Measurements from ENCODE around the gene NCOA3. TPM values are rescaled to one million over a fixed set of nuclear protein-coding genes. Genes with fewer than 3 reads are reported as not detected.
"Not testable (repeated sequence)": the region's sequence is repeated elsewhere in the genome, so short reads cannot be mapped to it uniquely, and the experiment has no call there.

Gene NCOA3
- total RNA-seq, 2 donors from 2014 or later: 55.4 to 58.2 TPM

DNA sequence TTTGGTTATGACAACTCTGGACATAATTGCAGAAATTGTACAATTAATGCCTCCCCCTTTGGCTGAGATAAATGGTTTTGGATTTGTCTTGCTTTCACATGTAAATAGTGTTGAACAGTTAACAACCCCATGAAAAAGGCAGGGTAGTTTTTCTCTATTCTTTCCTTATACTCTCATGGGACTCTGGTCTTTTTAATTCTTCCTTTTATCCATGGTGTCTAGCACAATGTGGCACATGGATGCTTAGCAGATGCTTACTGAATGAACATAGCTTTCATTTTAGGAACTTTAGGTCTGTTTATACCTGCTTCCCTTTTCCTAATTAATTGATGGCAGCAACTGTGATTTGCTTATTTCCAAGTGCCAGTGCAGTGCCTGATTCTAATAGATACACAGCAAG, 75.6 kb downstream of the NCOA3 start:
- ATAC-seq: no peak

GRCh38 chr20:47578543-47578942, 76.9 kb downstream of the NCOA3 start:
- ATAC-seq: no peak
- H3K27ac Mint-ChIP-seq: peak overlapping the region; percentile 67

More for the DNA sequence above, 75.6 kb downstream of the NCOA3 start:
- Mint-ChIP-seq H3K27me3 (no peaks in the 10 kb centered on the region), H3K36me3 (ENCODE audit: low read depth) (peaks cover 2% of the 10 kb centered on the region), H3K4me3 (no peak overlapping the region), H3K4me1 (peaks cover 57% of the 10 kb centered on the region), H3K27ac (peak overlapping the region; percentile 68)
- DNase-seq: no peak
- no peaks in the 10 kb centered on the region for H3K9me3 ChIP-seq (ENCODE audit: control insufficient read depth, low read length, poor library complexity, severe bottlenecking)

GRCh38 chr20:47580686-47581085, 79.0 kb downstream of the NCOA3 start:
- not testable (repeated sequence) for H3K4me3 Mint-ChIP-seq; DNase-seq; H3K27ac Mint-ChIP-seq; H3K36me3 Mint-ChIP-seq (ENCODE audit: low read depth); ATAC-seq; H3K27me3 Mint-ChIP-seq; H3K9me3 ChIP-seq (ENCODE audit: control insufficient read depth, low read length, poor library complexity, severe bottlenecking)
- H3K4me1 Mint-ChIP-seq: peaks cover 42% of the 10 kb centered on the region

More at GRCh38 chr20:47578543-47578942, 76.9 kb downstream of the NCOA3 start:
- Mint-ChIP-seq H3K36me3 (ENCODE audit: low read depth) (peaks cover 2% of the 10 kb centered on the region), H3K4me3 (no peak overlapping the region), H3K27me3 (no peaks in the 10 kb centered on the region), H3K4me1 (peaks cover 50% of the 10 kb centered on the region)
- DNase-seq: no peak
- H3K9me3 ChIP-seq (ENCODE audit: control insufficient read depth, low read length, poor library complexity, severe bottlenecking): no peaks in the 10 kb centered on the region

DNA sequence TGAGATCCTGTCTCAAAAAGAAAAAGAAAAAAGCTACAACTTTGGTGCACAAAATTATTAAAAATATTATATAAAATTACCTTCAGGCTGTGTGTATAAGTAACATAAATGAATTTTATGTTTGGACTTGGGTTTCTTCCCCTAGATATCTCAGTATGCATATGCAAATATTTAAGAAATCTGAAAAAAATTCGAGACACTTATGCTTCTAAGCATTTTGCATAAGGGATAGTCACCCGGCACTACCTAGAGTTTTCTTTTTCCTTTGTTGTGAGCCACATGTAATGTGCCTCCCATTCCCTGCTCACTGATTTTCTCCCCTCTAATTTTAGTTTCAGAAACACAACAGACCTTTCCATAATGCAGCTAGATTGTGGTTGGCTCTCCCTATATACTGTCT, 79.4 kb downstream of the NCOA3 start:
- DNase-seq (no peak), ATAC-seq (no peak)
- Mint-ChIP-seq H3K4me3 (no peak overlapping the region), H3K36me3 (ENCODE audit: low read depth) (peaks cover 3% of the 10 kb centered on the region), H3K27ac (no peak overlapping the region), H3K4me1 (peaks cover 39% of the 10 kb centered on the region), H3K27me3 (no peaks in the 10 kb centered on the region)
- no peaks in the 10 kb centered on the region for H3K9me3 ChIP-seq (ENCODE audit: control insufficient read depth, low read length, poor library complexity, severe bottlenecking)

- no peak for DNase-seq
- no peaks in the 10 kb centered on the region for H3K9me3 ChIP-seq (ENCODE audit: control insufficient read depth, low read length, poor library complexity, severe bottlenecking)
- Mint-ChIP-seq H3K4me3 (no peak overlapping the region), H3K27ac (peak overlapping the region; percentile 82), H3K4me1 (peaks cover 29% of the 10 kb centered on the region), H3K36me3 (ENCODE audit: low read depth) (peaks cover 3% of the 10 kb centered on the region), H3K27me3 (no peaks in the 10 kb centered on the region)
- no peak for ATAC-seq
Observed at GRCh38 chr20:47583551-47583950, 81.9 kb downstream of the NCOA3 start.

- peaks cover 21% of the 10 kb centered on the region for H3K4me1 Mint-ChIP-seq
- peaks cover 3% of the 10 kb centered on the region for H3K36me3 Mint-ChIP-seq (ENCODE audit: low read depth)
- DNase-seq: no peak
- no peak overlapping the region for H3K4me3 Mint-ChIP-seq
- no peaks in the 10 kb centered on the region for H3K27me3 Mint-ChIP-seq
- ATAC-seq: no peak
- H3K9me3 ChIP-seq (ENCODE audit: control insufficient read depth, low read length, poor library complexity, severe bottlenecking): no peaks in the 10 kb centered on the region
- H3K27ac Mint-ChIP-seq: peak overlapping the region; percentile 19
Observed at GRCh38 chr20:47585087-47585747, 83.5 kb downstream of the NCOA3 start.

DNA sequence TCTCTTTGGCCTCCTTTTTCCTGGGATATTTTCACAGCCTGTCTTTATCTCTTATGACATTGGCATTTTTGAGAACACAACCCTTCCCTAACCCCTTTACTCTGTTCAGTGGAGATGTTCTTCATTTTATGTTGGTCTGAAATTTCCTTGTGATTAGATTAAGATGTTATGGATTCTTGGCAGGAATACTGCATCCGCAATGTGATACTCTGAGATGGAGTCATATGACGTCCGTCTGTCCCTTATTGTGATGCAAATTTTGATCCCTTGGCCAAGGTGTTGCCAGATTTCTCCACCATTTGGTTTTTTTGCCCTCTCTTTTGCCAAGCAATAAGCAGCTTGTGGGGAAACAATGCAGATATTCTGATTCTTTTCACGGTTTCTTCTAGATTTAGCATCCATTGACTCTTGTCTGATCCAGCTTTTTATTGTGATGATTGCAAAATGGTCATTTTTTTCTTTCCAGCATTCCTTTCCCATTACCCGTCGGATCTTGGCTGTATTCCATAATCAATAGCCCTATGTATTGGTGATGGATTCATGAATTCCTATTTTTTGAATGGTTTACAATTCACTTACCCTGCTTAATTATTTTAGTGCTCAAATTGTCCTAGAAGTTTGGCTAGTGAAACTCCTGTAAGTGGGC, 85.1 kb downstream of the NCOA3 start:
- Mint-ChIP-seq H3K27ac (peak overlapping the region; percentile 62), H3K4me1 (peaks cover 17% of the 10 kb centered on the region), H3K4me3 (no peak overlapping the region), H3K36me3 (ENCODE audit: low read depth) (peaks cover 2% of the 10 kb centered on the region), H3K27me3 (no peaks in the 10 kb centered on the region)
- DNase-seq (no peak), ATAC-seq (no peak)
- no peaks in the 10 kb centered on the region for H3K9me3 ChIP-seq (ENCODE audit: control insufficient read depth, low read length, poor library complexity, severe bottlenecking)

DNA sequence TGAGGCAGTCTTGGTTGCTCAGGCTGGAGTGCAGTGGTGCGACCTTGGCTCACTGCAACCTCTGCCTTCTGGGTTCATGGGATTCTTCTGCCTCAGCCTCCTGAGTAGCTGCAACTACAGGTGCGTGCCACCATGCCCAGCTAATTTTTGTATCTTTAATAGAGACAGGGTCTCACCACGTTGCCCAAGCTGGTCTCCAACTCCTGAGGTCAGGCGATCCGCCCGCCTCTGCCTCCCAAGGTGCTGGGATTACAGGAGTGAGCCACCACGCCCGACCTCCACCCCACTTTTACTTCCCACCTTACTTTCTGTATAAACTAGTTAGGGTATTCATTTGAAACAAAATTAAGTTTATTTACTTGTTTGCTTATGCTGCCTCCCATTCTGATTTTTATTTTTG, 86.5 kb downstream of the NCOA3 start:
- no peaks in the 10 kb centered on the region for H3K9me3 ChIP-seq (ENCODE audit: control insufficient read depth, low read length, poor library complexity, severe bottlenecking)
- Mint-ChIP-seq H3K36me3 (ENCODE audit: low read depth) (peaks cover 2% of the 10 kb centered on the region), H3K27me3 (no peaks in the 10 kb centered on the region), H3K4me1 (peaks cover 18% of the 10 kb centered on the region), H3K4me3 (no peak overlapping the region), H3K27ac (no peak overlapping the region)
- ATAC-seq (no peak), DNase-seq (no peak)

- H3K4me3 Mint-ChIP-seq: no peak overlapping the region
- no peaks in the 10 kb centered on the region for H3K36me3 Mint-ChIP-seq (ENCODE audit: low read depth)
- H3K4me1 Mint-ChIP-seq: peaks cover 16% of the 10 kb centered on the region
- H3K27ac Mint-ChIP-seq: peak overlapping the region; percentile 59
- H3K9me3 ChIP-seq (ENCODE audit: control insufficient read depth, low read length, poor library complexity, severe bottlenecking): no peaks in the 10 kb centered on the region
- ATAC-seq: no peak
- H3K27me3 Mint-ChIP-seq: no peaks in the 10 kb centered on the region
- DNase-seq: no peak
Observed at GRCh38 chr20:47591231-47591630, 89.5 kb downstream of the NCOA3 start.

DNA sequence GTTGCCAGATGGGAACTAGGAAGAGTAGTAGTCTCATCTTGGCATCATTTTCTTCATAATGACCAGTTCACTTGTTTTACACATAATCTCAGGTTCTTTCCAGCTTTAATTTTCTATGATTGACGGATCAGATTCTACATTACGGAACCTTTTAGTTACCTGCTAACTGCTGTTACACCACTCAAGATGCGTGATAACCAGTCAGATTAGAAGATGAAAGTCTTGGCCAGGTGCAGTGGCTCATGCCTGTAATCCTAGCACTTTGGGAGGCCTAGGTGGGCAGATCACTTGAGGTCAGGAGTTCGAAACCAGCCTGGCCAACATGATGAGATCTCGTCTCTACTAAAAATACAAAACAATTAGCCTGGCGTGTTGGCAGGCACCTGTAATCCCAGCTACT, 92.5 kb downstream of the NCOA3 start:
- H3K9me3 ChIP-seq (ENCODE audit: control insufficient read depth, low read length, poor library complexity, severe bottlenecking): no peaks in the 10 kb centered on the region
- no peak for DNase-seq
- ATAC-seq: no peak
- H3K36me3 Mint-ChIP-seq (ENCODE audit: low read depth): no peaks in the 10 kb centered on the region
- no peak overlapping the region for H3K4me3 Mint-ChIP-seq
- H3K4me1 Mint-ChIP-seq: peaks cover 15% of the 10 kb centered on the region
- H3K27me3 Mint-ChIP-seq: no peaks in the 10 kb centered on the region
- no peak overlapping the region for H3K27ac Mint-ChIP-seq

GRCh38 chr20:47595138-47595537, 93.5 kb downstream of the NCOA3 start:
- ATAC-seq; H3K4me3 Mint-ChIP-seq; H3K27me3 Mint-ChIP-seq; H3K27ac Mint-ChIP-seq; DNase-seq; H3K36me3 Mint-ChIP-seq (ENCODE audit: low read depth); H3K9me3 ChIP-seq (ENCODE audit: control insufficient read depth, low read length, poor library complexity, severe bottlenecking): not testable (repeated sequence)
- H3K4me1 Mint-ChIP-seq: peaks cover 19% of the 10 kb centered on the region

- no peaks in the 10 kb centered on the region for H3K9me3 ChIP-seq (ENCODE audit: control insufficient read depth, low read length, poor library complexity, severe bottlenecking)
- no peaks in the 10 kb centered on the region for H3K36me3 Mint-ChIP-seq (ENCODE audit: low read depth)
- no peak overlapping the region for H3K27ac Mint-ChIP-seq
- peaks cover 19% of the 10 kb centered on the region for H3K4me1 Mint-ChIP-seq
- DNase-seq: no peak
- no peak overlapping the region for H3K4me3 Mint-ChIP-seq
- no peaks in the 10 kb centered on the region for H3K27me3 Mint-ChIP-seq
- ATAC-seq: no peak
Observed at GRCh38 chr20:47596003-47596571, 94.4 kb downstream of the NCOA3 start.

DNA sequence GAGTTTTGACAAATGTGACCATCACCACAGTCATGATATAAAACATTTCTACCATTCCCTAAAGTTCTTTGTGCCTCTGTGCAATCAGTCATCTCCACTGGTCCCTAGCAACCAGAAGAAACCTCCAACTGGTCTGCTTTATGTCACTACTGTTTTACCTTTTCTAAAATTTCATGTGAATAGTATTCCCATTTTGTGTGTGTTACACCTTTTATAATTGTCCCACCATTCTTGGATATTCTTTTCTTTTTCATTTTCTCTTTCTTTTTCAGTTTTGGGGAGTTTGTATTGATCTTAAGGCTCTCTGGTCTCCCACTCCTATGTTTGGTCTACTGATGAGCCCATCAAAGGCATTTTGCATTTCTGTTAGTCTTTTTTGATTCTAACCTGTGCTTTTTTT, 95.4 kb downstream of the NCOA3 start:
- no peaks in the 10 kb centered on the region for H3K9me3 ChIP-seq (ENCODE audit: control insufficient read depth, low read length, poor library complexity, severe bottlenecking)
- no peaks in the 10 kb centered on the region for H3K27me3 Mint-ChIP-seq
- H3K36me3 Mint-ChIP-seq (ENCODE audit: low read depth): no peaks in the 10 kb centered on the region
- H3K27ac Mint-ChIP-seq: peak overlapping the region; percentile 70
- H3K4me3 Mint-ChIP-seq: no peak overlapping the region
- ATAC-seq: no peak
- DNase-seq: no peak
- peaks cover 17% of the 10 kb centered on the region for H3K4me1 Mint-ChIP-seq

Measured in T-helper 17 cell (primary cell).